ENCODE measurements around the gene PITPNM1. TPM values are rescaled to one million over a fixed set of nuclear protein-coding genes. Genes with fewer than 3 reads are reported as not detected.

The PITPNM1 gene
- polyA plus RNA-seq, 1 donor (not counting 4 experiments of a cell fraction or from before 2014, with no cell fraction given) = 15.9 TPM

DNA sequence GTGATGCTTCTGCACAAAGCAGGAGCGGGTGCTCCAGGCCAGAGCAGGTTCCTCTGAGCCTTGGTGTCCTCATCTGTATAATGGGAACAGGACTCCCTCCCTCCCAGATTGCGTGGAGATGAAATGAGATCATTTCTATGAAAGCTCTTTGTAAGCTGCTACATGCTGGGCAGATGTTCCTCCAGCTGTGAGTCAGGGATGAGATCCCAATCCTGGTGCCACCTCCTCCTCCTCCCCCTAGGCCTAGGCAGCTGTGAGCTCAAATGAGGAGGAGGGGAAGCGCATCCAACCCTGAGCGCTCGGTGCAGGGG lies 25.1 kb upstream of the PITPNM1 start:
- Histone ChIP-seq H3K9me1 (ENCODE audit: control insufficient read depth, extremely low read depth, insufficient read depth, low read length) (no peaks in the 10 kb centered on the region), H2AFZ (ENCODE audit: control insufficient read depth, low read length) (no peak overlapping the region), H3K4me1 (ENCODE audit: control insufficient read depth, extremely low read depth, insufficient read depth, low read length) (no peaks in the 10 kb centered on the region), H3K9me3 (ENCODE audit: control insufficient read depth, low read depth, low read length) (peaks cover 7% of the 10 kb centered on the region), H3K27ac (ENCODE audit: control insufficient read depth, insufficient read depth, low read length) (no peak overlapping the region), H3K27me3 (ENCODE audit: control insufficient read depth, extremely low read depth, insufficient read depth, low read length) (no peaks in the 10 kb centered on the region), H3K9ac (ENCODE audit: control insufficient read depth, extremely low read depth, insufficient read depth, low read length) (no peak overlapping the region), H3K36me3 (ENCODE audit: control insufficient read depth in 2 of 2, extremely low read depth in 1 of 2, insufficient read depth in 2 of 2, low read length in 2 of 2) (no peaks in the 10 kb centered on the region), H3K4me3 (ENCODE audit: control insufficient read depth in 2 of 3, extremely low read depth in 1 of 3, insufficient read depth in 2 of 3, low read depth in 1 of 3, low read length in 3 of 3) (no peak overlapping the region), H3K4me2 (ENCODE audit: control insufficient read depth, extremely low read depth, insufficient read depth, low read depth, low read length) (no peak overlapping the region), H4K20me1 (ENCODE audit: control insufficient read depth, extremely low read depth, insufficient read depth, low read length) (no peaks in the 10 kb centered on the region), H3K79me2 (ENCODE audit: control insufficient read depth, insufficient read depth, low read length) (no peaks in the 10 kb centered on the region)
- FAIRE-seq (no peak), DNase-seq (ENCODE audit: low read depth, low spot score) (no peak)
- TF ChIP-seq, protein P1, sequence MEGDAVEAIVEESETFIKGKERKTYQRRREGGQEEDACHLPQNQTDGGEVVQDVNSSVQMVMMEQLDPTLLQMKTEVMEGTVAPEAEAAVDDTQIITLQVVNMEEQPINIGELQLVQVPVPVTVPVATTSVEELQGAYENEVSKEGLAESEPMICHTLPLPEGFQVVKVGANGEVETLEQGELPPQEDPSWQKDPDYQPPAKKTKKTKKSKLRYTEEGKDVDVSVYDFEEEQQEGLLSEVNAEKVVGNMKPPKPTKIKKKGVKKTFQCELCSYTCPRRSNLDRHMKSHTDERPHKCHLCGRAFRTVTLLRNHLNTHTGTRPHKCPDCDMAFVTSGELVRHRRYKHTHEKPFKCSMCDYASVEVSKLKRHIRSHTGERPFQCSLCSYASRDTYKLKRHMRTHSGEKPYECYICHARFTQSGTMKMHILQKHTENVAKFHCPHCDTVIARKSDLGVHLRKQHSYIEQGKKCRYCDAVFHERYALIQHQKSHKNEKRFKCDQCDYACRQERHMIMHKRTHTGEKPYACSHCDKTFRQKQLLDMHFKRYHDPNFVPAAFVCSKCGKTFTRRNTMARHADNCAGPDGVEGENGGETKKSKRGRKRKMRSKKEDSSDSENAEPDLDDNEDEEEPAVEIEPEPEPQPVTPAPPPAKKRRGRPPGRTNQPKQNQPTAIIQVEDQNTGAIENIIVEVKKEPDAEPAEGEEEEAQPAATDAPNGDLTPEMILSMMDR (optimal IDR thresholded peaks at IDR 0.05 in 1 of 3, IDR thresholded peaks at IDR 0.05 in 1 of 3, conservative IDR thresholded peaks at IDR 0.05 in 1 of 3; ENCODE audit: extremely low read depth in 1 of 3, insufficient read depth in 2 of 3, low read length in 3 of 3) = no peak
- no peak for TF ChIP-seq EZH2 (IDR thresholded peaks at IDR 0.05; ENCODE audit: low read length)
- dilution Hi-C loops (cut with MboI; ENCODE audit: extremely low pct_ligation_motif_present, low sequenced_read_pairs) = no loop called here

DNA sequence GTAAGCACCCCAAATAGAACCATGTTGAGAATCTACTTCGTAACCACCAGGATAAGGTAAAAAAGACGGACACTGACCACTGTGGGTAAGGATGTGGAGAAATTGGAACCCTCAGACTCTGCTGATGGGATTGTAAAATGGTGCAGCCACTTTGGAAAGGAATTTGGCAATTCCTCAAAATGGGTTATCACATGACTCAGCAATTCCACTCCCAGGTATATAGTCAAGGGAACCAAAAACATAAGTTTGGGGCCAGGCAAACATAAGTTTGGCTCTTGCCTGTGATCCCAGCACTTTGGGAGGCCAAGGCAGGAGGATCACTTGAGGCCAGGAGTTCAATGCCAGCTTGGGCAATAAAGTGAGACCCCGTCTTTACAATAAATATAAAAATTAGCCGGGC lies 23.2 kb upstream of the PITPNM1 start:
- no peak for TF ChIP-seq EZH2 (IDR thresholded peaks at IDR 0.05; ENCODE audit: low read length)
- TF ChIP-seq, protein P1 (optimal IDR thresholded peaks at IDR 0.05 in 1 of 3, IDR thresholded peaks at IDR 0.05 in 1 of 3, conservative IDR thresholded peaks at IDR 0.05 in 1 of 3; ENCODE audit: extremely low read depth in 1 of 3, insufficient read depth in 2 of 3, low read length in 3 of 3) = no peak
- FAIRE-seq (no peak), DNase-seq (ENCODE audit: low read depth, low spot score) (no peak)
- no peak overlapping the region for H3K27ac ChIP-seq (ENCODE audit: control insufficient read depth, insufficient read depth, low read length)
- H3K4me3 ChIP-seq (ENCODE audit: control insufficient read depth in 2 of 3, extremely low read depth in 1 of 3, insufficient read depth in 2 of 3, low read depth in 1 of 3, low read length in 3 of 3) = no peak overlapping the region
- peaks cover 2% of the 10 kb centered on the region for H3K9me3 ChIP-seq (ENCODE audit: control insufficient read depth, low read depth, low read length)
- no peaks in the 10 kb centered on the region for H3K9me1 ChIP-seq (ENCODE audit: control insufficient read depth, extremely low read depth, insufficient read depth, low read length)
- no peaks in the 10 kb centered on the region for H3K36me3 ChIP-seq (ENCODE audit: control insufficient read depth in 2 of 2, extremely low read depth in 1 of 2, insufficient read depth in 2 of 2, low read length in 2 of 2)
- H3K27me3 ChIP-seq (ENCODE audit: control insufficient read depth, extremely low read depth, insufficient read depth, low read length) = no peaks in the 10 kb centered on the region
- H2AFZ ChIP-seq (ENCODE audit: control insufficient read depth, low read length) = no peak overlapping the region
- H3K9ac ChIP-seq (ENCODE audit: control insufficient read depth, extremely low read depth, insufficient read depth, low read length) = no peak overlapping the region
- no peaks in the 10 kb centered on the region for H3K79me2 ChIP-seq (ENCODE audit: control insufficient read depth, insufficient read depth, low read length)
- dilution Hi-C loops (cut with MboI; ENCODE audit: extremely low pct_ligation_motif_present, low sequenced_read_pairs) = no loop called here
- H3K4me2 ChIP-seq (ENCODE audit: control insufficient read depth, extremely low read depth, insufficient read depth, low read depth, low read length) = no peak overlapping the region
- no peaks in the 10 kb centered on the region for H3K4me1 ChIP-seq (ENCODE audit: control insufficient read depth, extremely low read depth, insufficient read depth, low read length)
- H4K20me1 ChIP-seq (ENCODE audit: control insufficient read depth, extremely low read depth, insufficient read depth, low read length) = no peaks in the 10 kb centered on the region
